ENCODE results near the gene PRPF19.

DNA sequence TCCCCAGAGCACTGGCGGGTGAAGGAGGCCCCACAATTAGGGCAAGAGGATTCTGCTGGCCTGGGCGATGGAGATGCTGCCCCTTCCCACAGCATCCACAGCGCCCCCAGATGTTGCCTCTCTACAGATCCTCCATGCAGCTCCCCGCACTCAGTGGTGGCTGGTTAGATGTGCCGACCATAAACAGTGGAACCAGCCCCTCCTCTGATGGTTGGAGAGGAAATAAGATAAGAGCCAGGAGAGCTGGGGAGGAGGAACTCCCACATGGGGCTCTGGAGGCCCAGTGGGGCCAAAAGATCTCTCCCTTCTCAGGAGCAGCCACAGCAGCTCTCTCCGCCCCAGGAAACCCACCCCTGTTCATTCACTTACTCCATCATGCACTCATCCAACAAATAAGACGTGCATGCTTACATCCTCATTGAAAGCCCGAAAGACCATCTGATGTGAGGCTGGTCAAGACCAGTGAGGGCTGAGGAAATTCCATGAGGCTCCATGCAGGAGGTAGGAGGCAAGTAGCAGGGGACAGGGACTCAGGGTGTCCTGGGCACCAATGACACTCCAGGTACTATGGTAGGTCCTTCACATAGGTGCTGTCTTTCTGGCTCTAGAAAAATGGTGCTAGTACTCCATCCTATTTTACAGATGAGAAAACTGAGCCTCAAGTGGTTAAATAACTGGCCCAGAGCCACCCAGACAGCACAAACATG, 52.1 kb downstream of the PRPF19 start:
- TF ChIP-seq, protein P1, sequence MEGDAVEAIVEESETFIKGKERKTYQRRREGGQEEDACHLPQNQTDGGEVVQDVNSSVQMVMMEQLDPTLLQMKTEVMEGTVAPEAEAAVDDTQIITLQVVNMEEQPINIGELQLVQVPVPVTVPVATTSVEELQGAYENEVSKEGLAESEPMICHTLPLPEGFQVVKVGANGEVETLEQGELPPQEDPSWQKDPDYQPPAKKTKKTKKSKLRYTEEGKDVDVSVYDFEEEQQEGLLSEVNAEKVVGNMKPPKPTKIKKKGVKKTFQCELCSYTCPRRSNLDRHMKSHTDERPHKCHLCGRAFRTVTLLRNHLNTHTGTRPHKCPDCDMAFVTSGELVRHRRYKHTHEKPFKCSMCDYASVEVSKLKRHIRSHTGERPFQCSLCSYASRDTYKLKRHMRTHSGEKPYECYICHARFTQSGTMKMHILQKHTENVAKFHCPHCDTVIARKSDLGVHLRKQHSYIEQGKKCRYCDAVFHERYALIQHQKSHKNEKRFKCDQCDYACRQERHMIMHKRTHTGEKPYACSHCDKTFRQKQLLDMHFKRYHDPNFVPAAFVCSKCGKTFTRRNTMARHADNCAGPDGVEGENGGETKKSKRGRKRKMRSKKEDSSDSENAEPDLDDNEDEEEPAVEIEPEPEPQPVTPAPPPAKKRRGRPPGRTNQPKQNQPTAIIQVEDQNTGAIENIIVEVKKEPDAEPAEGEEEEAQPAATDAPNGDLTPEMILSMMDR (IDR thresholded peaks at IDR 0.05), result no peak
- no peak for TF ChIP-seq POLR2A (IDR thresholded peaks at IDR 0.05)

Data from gastroesophageal sphincter (tissue), 3 donors.